GM18870 (cell line): Measurements from ENCODE around the gene JUNB.

ENCODE experiments used
- ATAC-seq: cut with Tn5 transposase; IDR thresholded peaks from one replicate; pipeline ENCODE4 v1.9.1; 2021; ENCODE audit warnings: moderate library complexity; ENCODE audit not compliant: unreplicated experiment

JUNB gene

DNA sequence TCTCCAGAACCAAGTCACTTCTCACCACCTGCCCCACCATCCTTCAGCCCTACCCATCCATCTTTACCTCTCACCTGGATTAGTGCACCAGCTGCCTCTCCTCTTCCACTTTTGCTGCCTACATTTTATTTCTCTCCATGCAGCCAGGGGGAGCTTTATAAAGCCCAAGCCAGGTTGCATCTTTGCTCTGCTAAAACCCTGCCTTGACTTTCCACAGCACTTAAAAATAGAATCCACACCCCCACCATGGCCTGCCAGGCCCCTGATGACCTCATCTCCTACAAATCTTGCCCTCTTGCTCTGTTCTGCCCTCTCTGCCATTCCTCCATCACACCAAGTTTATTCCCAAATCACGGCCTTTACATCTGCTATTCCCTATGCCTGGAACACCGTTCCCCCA, 17.7 kb upstream of the JUNB start:
- no peak for ATAC-seq

DNA sequence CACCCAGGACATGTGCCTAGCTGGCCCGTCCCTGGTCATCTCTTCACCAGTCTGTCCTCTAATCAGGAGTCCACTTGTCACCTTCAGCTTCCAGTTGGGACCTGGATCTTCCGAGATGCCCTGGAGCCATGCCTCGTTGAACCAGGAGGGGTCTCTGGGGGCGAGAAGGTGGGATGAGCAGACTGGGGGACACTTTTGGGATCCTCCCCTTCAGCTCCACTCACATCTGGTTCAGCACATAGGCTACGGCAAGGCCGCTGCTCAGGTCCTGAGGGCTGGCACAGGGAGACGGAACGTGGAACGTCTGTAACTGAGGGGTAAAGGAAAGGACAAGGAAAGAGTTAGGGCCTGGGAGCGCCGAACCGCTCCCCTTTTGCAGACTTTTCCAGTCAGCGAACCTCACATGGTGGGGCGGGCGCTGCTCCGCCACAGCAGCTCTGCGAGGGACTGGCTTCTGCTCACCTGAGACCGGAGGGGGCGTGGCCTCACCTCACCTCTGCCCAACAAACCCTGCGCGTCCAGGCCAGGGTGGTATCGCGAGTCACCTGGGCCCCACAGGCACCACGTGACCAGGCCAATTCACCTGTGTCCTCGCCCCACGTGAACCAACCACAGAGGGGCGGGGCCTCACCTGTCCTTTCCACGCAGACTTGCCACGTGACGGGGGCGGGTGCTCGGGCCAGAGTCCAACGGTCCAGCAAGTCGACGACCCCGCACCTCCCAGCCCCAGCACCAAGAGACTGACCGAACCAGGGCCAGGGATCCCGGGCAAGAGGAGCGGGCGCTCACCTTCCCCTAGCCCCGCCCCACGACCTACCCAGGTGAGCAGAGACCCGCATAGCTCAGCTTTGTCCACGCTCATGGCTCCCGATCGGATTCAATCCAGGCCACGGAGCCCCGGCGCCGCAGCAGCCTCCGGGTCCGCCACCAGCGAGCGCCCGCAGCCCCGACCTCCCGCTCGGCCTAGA, 16.4 kb upstream of the JUNB start, which contains the start of gene HOOK2:
TSS of gene HOOK2 (minus strand) at position 965 of the 968 bp plus-strand sequence. CDS start at position 862, 103 bp downstream.
- no peak for ATAC-seq

DNA sequence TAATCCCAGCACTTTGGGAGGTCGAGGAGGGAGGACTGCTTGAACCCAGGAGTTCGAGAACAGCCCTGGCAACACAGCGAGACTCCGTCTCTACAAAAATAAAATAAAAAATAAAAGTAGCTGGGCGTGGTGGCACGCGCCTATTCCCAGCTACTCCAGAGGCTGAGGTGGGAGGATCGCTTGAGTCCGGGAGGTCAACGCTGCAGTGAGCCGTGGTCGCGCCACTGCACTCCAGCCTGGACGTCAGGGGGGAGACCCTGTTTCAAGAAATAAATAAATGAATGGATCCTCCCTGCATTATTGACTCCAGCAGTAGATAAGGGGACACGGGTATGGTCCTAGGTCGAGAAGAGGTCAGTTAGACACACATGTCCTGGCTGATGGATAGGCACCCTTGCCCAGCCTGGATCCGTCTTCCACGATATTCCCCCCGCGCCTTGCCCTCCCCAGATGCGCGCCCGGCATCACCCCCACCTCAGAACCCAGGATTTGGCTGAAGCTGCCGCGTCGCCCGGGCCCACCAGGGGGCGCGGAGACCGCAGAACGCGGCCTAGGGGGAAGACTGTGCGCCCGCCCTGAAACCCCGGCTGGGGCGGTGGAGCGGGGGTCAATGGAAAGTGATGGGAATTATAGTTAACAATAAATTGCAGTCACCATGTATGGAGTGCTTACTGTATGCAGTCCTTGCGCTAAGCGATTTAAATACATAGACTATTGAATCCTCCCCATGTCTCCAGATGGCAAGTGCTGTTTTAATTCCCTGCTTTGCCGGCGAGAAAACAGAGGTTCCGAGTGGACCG, 13.9 kb upstream of the JUNB start:
- ATAC-seq = no peak

DNA sequence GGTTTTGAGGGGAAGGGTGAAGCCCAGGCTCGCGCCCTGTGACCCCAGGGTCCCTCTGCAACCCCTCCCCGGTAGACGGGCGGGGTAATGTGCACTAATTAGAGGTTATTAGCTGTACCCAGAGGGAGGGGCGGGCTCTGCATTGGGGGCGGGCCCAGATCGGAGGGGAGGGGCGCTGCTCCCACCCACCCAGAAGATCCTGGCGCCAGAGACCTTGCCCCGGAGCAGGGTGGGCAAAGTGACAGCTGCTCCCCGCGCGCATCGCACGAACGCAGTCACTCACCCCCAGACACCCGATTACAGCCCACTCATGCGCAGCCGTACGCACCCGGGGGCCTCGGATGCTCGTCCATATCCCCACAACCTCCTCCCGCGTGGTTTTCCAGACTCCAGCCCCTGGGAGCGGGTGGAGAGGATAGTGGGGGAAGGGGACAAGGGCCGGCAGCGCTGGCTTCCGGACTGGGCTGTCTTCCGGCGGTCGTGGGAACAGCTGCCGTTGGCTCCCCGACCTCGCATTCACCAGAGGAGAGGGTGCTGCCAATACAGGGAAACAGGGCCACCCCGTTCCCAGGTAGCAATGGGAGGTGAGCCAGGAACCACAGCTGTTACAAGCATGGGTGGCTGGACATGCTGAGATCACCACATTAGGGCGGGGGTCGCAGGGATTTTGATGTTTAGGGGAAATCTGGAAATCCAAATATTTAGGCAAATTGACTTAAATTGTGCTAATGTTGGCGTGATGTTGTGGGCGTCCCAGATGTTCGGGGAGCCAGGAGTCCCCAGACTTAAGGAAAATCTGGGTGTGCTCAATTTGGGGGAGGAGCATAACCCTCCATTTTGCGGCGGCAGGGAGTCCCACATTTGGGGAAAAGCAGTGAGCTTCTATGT, 13.0 kb upstream of the JUNB start:
- no peak for ATAC-seq

GRCh38 chr19:12778905-12779161, 12.5 kb upstream of the JUNB start:
- ATAC-seq = no peak

DNA sequence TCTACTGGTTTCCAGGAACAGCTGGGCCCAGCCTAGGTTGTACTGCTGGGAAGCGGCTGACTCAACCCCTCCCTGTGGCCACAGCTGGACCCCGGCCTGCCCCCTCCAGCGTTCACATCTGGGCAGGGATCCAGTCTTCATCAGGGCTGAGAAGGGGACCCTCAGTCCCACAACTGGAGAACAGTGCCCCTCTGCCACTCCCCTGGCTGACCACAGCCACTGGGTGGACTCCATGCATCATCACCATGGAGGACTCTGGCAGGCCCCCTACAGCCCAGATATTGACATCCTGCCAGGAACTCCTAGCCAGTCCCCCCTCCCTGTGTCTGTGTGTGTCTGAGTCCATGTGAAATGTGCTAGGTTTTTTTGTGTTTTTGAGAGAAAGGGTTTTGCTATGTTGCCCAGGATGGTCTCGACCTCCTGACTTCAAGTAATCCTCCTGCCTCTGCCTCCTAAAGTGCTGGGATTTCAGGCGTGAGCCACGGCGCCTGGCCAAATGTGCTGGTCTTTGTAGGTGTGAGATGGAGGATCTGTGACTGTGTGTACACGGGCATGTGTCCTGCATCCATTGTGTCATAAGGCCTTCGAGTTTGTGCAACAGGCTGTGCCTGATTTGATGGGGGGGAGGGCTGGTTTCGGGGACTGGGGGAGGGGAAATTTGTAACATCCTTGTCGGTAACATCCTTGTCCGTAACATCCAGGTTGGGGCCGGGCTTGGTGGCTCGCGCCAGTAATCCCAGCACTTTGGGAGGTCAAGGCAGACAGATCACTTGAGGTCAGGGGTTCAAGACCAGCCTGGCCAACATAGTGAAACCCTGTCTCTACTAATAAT, 11.9 kb upstream of the JUNB start:
- no peak for ATAC-seq

DNA sequence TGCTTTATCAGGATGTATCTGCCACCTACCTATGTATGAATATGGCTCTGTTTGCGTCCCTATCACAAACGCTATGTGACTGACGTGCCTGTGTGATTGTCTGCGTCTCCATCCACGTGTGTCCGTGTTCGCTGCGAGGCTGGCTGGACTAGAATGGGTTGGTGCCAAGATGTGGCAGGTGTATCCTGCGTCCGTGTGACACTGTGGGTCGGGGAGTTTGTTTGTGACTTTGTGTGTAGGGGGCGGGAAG, 9.2 kb upstream of the JUNB start:
- ATAC-seq = no peak

GRCh38 chr19:12782424-12783290, 8.6 kb upstream of the JUNB start:
- ATAC-seq = no peak

DNA sequence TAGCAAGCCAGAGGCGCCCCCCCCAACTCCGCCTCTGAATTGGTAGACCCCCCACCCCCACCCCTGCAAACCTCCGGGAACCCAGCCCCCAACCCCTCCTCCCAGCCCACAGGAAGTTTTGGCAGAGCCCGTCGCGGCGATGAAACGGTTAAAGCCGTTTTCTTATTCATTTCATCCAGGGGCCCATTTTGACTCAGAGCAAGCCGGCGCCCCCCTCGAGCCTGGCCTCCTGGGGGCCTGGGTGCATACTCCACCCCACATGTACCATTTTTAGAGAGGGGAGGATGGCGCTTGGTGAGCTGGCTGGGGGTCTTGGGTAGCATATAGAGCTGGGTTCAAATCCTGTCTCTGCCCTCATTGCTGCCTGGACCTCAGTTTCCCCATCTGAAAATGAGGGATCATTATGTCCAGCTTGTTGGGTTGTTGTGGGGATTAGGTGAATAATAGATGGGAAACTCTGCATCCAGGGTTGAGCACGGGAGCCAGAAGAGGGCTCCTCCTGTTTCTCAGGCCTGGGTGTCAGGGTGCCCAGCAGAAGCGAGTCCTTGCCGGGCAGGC, 7.9 kb upstream of the JUNB start:
- ATAC-seq = no peak

- no peak for ATAC-seq
These were observed 7.4 kb upstream of the JUNB start for GRCh38 chr19:12783849-12784393.

DNA sequence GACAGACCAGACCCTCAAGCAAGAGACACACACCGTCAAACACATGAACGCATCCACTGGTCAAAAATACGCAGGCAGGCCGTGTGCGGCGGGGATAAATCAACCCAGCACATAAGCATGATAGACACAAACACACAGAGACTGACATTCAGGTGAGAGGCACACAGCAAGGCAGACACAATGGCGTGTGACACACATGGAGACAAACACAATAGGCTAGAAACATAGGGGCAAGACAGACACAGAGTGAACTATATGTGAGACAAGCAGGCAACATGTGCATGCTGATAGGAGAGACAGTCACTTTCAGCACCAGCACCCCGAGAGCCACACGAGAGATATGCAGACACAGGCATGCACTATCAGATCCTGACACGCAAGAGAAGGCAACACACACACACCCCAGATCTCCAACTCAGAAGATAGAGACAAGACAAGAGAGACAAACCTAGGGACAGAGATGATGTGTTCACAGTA, 6.9 kb upstream of the JUNB start:
- ATAC-seq = no peak

DNA sequence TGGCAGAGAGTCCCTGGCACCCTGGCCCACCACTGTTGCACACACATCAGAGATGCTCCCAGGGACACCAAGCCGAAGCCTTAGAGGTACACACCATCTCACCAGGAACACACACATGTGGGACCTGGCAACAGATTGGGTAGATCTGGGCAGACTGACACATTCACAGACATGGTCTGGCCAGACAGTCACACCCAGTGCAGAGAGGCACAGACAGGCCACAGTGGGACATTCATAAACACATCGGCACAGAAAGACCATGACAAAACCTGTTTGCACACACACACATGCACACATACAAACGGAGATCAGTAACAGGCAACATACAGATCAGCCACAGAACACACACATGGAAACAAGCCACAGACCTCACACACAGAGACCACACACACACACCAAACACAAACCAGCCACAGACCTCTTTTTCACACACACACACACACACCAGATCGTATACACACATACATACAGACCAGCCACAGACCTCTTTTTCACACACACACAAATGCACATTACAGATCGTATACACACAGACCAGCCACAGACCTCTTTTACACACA, 6.3 kb upstream of the JUNB start:
- ATAC-seq = no peak

GRCh38 chr19:12785431-12786031, 5.8 kb upstream of the JUNB start:
- no peak for ATAC-seq

DNA sequence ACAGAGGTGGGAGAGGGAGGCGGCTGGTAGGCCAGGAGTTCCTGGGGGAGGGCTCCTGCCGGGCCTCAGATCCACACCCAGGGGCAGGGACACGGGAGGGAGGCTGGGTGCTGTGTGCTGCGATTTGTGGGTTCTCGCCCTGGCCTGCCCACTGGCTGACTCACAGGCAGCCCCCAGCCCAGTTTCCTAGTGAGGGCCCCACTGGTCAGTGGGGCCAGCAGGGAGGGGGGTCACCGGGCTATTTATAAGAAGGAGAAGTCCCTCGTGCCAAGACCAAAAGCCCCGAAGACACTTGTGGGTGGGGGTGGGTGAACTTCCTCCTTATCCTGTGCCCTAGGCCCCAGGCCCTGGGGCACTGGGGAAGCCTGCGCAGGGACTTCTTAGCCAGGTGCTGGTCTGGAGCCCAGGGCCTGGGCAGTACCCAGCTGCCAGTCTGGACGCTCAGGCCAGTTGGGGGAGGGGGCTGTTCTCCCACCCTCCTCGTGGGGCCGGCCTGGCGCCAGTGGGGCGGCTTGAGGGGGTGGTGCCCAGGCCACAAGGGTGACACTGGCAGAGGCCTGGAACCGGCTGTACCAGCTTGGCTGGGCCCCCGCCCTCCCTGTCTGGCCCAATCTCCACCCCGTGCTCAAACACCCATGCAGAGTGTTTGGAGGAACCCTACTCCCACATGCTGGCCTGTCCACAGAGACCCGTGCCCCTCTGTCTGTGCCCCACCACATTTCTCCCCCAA, 5.0 kb upstream of the JUNB start:
- no peak for ATAC-seq

DNA sequence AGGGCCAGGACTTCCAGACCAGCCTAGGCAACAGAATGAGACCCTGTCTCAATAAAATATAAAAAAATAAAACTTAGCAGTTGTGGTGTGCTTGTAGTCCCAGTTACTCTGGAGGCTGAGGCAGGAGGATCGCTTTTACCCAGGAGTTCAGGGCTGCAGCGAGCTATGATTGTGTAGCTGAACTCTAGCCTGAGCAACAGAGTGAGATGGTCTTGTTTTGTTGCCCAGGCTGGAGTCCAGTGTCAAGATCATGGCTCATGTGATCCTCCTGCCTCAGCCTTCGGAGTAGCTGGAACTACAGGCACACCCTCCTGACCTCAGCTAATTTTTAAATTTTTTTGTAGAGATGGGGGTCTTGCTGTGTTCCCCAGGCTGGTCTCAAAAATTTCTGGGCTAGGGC, 4.3 kb upstream of the JUNB start:
- no peak for ATAC-seq

DNA sequence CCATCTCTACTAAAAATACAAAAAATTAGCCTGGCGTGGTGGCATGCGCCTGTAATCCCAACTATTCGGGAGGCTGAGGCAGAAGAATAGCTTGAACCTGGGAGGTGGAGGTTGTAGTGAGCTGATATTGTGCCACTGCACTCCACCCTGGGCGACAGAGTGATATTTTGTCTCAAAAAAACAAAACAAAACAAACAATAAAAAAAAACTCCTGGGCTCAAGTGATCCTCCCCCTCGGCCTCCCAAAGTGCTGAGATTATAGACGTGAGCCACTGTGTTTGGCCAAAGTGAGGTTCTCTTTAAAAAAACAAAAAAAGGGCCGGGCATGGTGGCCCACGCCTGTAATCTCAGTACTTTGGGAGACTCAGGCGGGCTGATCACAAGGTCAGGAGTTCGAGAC, 3.8 kb upstream of the JUNB start:
- ATAC-seq = no peak

DNA sequence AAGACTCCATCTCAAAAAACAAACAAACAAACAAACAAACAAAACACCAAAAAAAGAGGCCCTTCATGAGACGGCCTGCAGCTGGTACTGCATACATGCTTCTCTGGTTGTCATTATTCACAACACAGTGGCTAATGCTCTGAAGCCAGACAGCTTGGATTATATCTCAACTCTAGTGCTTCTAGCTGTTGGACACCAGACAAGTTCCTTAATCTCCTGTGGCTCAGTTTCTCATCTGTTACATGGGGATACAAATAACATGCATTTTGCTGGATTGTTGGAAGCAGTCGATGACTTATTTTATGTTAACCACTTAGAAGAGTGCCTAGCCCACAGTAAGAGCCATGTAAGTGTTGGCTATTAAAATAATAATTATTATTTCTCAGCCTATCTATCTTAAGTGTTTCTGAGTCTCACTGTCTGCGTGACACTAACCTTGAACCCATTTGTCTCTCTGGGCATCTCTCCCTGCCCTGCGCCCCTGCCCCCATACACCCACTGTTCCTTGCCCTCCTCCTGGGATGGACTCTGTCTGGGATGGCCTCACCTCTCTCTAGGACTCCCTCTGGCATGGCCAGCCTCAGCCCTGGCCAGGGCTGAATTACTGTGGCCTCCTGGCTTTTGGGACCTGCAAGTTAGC, 3.1 kb upstream of the JUNB start:
- ATAC-seq = no peak
